Neural progenitor cell (in vitro differentiated cells): ENCODE measurements around the gene TXNRD1. TPM values are rescaled to one million over a fixed set of nuclear protein-coding genes. Genes with fewer than 3 reads are reported as not detected.

Experiments
- DNase-seq: peaks from one replicate; pipeline ENCODE4 v3.0.0-alpha.2; 2016; ENCODE audit warnings: low spot score
- H2AFZ ChIP-seq: fragments of 200-600 bp; sonication (generic); replicated peaks from 2 replicates; pipeline ENCODE4 v1.6.1; 2016; ENCODE audit warnings: antibody characterized with exemption
- H3F3A ChIP-seq: fragments of 200-600 bp; sonication (generic); 2 replicates; pipeline ENCODE4 v1.6.1; 2016; ENCODE audit warnings: antibody characterized with exemption, low read depth
- H3K27ac ChIP-seq: fragments of 200-600 bp; sonication (generic); 2 replicates; pipeline ENCODE4 v1.5.1; 2016; ENCODE audit warnings: mild to moderate bottlenecking
- H3K27me3 ChIP-seq: fragments of 200-600 bp; sonication (generic); 2 replicates; pipeline ENCODE4 v1.6.1; 2016; ENCODE audit warnings: mild to moderate bottlenecking, moderate library complexity
- H3K36me3 ChIP-seq: fragments of 200-600 bp; sonication (generic); 2 replicates; pipeline ENCODE4 v1.5.1; 2016
- H3K4me1 ChIP-seq: fragments of 200-600 bp; sonication (generic); 2 replicates; pipeline ENCODE4 v1.6.1; 2016; ENCODE audit warnings: mixed run types
- H3K4me2 ChIP-seq: fragments of 200-600 bp; sonication (generic); 2 replicates; pipeline ENCODE4 v1.6.1; 2016
- H3K4me3 ChIP-seq: fragments of 200-600 bp; sonication (generic); 2 replicates; pipeline ENCODE4 v1.5.1; 2016
- H3K79me2 ChIP-seq: fragments of 200-600 bp; sonication (generic); 2 replicates; pipeline ENCODE4 v1.6.1; 2016; ENCODE audit warnings: low read depth
- H3K9ac ChIP-seq: fragments of 200-600 bp; sonication (generic); 2 replicates; pipeline ENCODE4 v1.6.1; 2016
- H3K9me3 ChIP-seq: fragments of 200-600 bp; sonication (generic); 2 replicates; pipeline ENCODE4 v1.5.1; 2016; ENCODE audit warnings: low read depth
- H4K20me1 ChIP-seq: fragments of 200-600 bp; sonication (generic); 2 replicates; pipeline ENCODE4 v1.6.1; 2016; ENCODE audit warnings: low read depth
- H3K27ac Mint-ChIP-seq: 3 replicates; pipeline ENCODE4 v1.8.0; 2021; ENCODE audit warnings: mixed read lengths
- H3K27me3 Mint-ChIP-seq: 2 replicates; pipeline ENCODE4 v1.8.0; 2022; ENCODE audit warnings: low read depth, mild to moderate bottlenecking, inconsistent platforms, moderate library complexity, mixed read lengths; ENCODE audit not compliant: insufficient read depth
- H3K36me3 Mint-ChIP-seq: 3 replicates; pipeline ENCODE4 v1.8.0; 2021; ENCODE audit warnings: mixed read lengths
- H3K4me1 Mint-ChIP-seq: 3 replicates; pipeline ENCODE4 v1.8.0; 2021; ENCODE audit warnings: mixed read lengths
- H3K4me3 Mint-ChIP-seq: 3 replicates; pipeline ENCODE4 v1.8.0; 2021; ENCODE audit warnings: mild to moderate bottlenecking, moderate library complexity, mixed read lengths
- H3K9me3 Mint-ChIP-seq: 3 replicates; pipeline ENCODE4 v1.8.0; 2020; ENCODE audit warnings: mixed read lengths
- EZH2 ChIP-seq: fragments of 200-600 bp; sonication (generic); IDR thresholded peaks from 2 replicates; pipeline ENCODE4 v1.6.1; 2017; ENCODE audit warnings: antibody characterized with exemption, mild to moderate bottlenecking, moderate library complexity
- EZH2phosphoT487 ChIP-seq: fragments of 200-600 bp; sonication (generic); IDR thresholded peaks from 2 replicates; pipeline ENCODE4 v1.6.1; 2017; ENCODE audit warnings: antibody characterized with exemption
- total RNA-seq: library from RNA; depleted of rRNA; stranded (reverse); fragments of >200 nt; gene quantifications from 2 replicates; pipeline ENCODE4 v1.2.3, GENCODE V29; 2015; ENCODE audit warnings: low replicate concordance
- TF ChIP-seq, protein P1 (sequence below): fragments of 200-600 bp; sonication (generic); IDR thresholded peaks from 2 replicates; pipeline ENCODE4 v1.5.1; 2017; ENCODE audit warnings: antibody characterized with exemption, mild to moderate bottlenecking

The TXNRD1 gene
- total RNA-seq, 1 donor from 2014 or later, result 99.8 TPM

DNA sequence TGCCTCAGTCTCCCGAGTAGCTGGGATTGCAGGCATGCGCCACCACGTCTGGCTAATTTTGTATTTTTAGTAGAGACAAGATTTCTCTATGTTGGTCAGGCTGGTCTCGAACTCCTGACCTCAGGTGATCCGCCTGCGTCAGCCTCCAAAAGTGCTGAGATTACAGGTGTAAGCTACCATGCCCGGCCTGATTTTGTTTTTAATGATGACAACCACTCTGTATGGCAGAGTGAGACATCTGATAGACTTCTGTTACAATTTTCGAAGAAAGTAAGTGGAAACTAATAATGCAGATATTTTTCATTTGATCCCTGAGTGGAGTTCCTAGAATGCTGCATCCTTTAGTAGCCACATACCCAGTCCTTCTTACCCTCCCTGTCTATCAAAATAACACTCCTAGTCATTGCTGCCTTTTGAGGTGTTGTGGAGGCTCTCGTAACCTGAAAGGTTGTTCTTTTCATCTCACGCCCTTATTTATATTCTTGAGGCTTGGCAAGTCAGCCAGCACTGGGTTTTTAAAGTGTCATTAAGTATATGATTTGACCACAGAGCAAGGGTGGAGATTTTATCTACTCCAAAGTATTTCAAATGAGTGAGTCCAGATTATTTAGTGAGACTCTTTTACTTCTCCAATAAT is 82.0 kb downstream of the TXNRD1 start:
- Histone ChIP-seq H4K20me1 (peaks cover 46% of the 10 kb centered on the region), H3F3A (peaks cover 20% of the 10 kb centered on the region), H3K4me3 (no peak overlapping the region), H3K4me2 (no peak overlapping the region), H3K79me2 (peaks cover 93% of the 10 kb centered on the region), H3K27ac (no peak overlapping the region), H3K36me3 (no peaks in the 10 kb centered on the region), H3K27me3 (no peaks in the 10 kb centered on the region), H3K4me1 (peaks cover 4% of the 10 kb centered on the region), H3K9me3 (no peaks in the 10 kb centered on the region), H2AFZ (no peak overlapping the region), H3K9ac (no peak overlapping the region)
- Mint-ChIP-seq H3K4me3 (no peak overlapping the region), H3K9me3 (peaks cover 5% of the 10 kb centered on the region), H3K27ac (no peak overlapping the region), H3K36me3 (peaks cover 58% of the 10 kb centered on the region), H3K27me3 (no peaks in the 10 kb centered on the region), H3K4me1 (peaks cover 4% of the 10 kb centered on the region)
- TF ChIP-seq EZH2phosphoT487 (no peak), EZH2 (no peak)
- TF ChIP-seq, protein P1, sequence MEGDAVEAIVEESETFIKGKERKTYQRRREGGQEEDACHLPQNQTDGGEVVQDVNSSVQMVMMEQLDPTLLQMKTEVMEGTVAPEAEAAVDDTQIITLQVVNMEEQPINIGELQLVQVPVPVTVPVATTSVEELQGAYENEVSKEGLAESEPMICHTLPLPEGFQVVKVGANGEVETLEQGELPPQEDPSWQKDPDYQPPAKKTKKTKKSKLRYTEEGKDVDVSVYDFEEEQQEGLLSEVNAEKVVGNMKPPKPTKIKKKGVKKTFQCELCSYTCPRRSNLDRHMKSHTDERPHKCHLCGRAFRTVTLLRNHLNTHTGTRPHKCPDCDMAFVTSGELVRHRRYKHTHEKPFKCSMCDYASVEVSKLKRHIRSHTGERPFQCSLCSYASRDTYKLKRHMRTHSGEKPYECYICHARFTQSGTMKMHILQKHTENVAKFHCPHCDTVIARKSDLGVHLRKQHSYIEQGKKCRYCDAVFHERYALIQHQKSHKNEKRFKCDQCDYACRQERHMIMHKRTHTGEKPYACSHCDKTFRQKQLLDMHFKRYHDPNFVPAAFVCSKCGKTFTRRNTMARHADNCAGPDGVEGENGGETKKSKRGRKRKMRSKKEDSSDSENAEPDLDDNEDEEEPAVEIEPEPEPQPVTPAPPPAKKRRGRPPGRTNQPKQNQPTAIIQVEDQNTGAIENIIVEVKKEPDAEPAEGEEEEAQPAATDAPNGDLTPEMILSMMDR, result no peak
- no peak for DNase-seq

- Mint-ChIP-seq H3K27ac (no peak overlapping the region), H3K9me3 (peaks cover 8% of the 10 kb centered on the region), H3K4me3 (no peak overlapping the region), H3K4me1 (no peaks in the 10 kb centered on the region), H3K36me3 (peaks cover 65% of the 10 kb centered on the region), H3K27me3 (no peaks in the 10 kb centered on the region)
- Histone ChIP-seq H3K27ac (no peak overlapping the region), H3K9ac (no peak overlapping the region), H3K79me2 (peaks cover 94% of the 10 kb centered on the region), H2AFZ (no peak overlapping the region), H3K4me2 (no peak overlapping the region), H3K27me3 (no peaks in the 10 kb centered on the region), H3F3A (peaks cover 20% of the 10 kb centered on the region), H4K20me1 (peaks cover 47% of the 10 kb centered on the region), H3K4me1 (no peaks in the 10 kb centered on the region), H3K36me3 (no peaks in the 10 kb centered on the region), H3K9me3 (no peaks in the 10 kb centered on the region), H3K4me3 (no peak overlapping the region)
- DNase-seq, result no peak
- TF ChIP-seq, protein P1, result no peak
- TF ChIP-seq EZH2 (no peak), EZH2phosphoT487 (no peak)
Observed at GRCh38 chr12:104299842-104300481, 84.4 kb downstream of the TXNRD1 start.

GRCh38 chr12:104303538-104304151 is 88.1 kb downstream of the TXNRD1 start, which contains the start of gene EID3:
EID3 (plus strand) TSS chr12:104303739; CDS start chr12:104303935, 196 bp downstream.
- Histone ChIP-seq H3K36me3 (no peaks in the 10 kb centered on the region), H3F3A (peaks cover 20% of the 10 kb centered on the region), H3K27ac (no peak within 1 kb of the TSS), H3K4me3 (peak within 1 kb of the TSS; percentile 33), H2AFZ (peak within 1 kb of the TSS; percentile 47), H3K79me2 (peaks cover 94% of the 10 kb centered on the region), H4K20me1 (peaks cover 47% of the 10 kb centered on the region), H3K27me3 (no peaks in the 10 kb centered on the region), H3K4me2 (peak within 1 kb of the TSS; percentile 67), H3K4me1 (peaks cover 13% of the 10 kb centered on the region), H3K9me3 (no peaks in the 10 kb centered on the region), H3K9ac (no peak within 1 kb of the TSS)
- H3K4me3 Mint-ChIP-seq, result no peak within 1 kb of the TSS
- H3K27ac Mint-ChIP-seq, result no peak within 1 kb of the TSS
- H3K36me3 Mint-ChIP-seq, result peaks cover 55% of the 10 kb centered on the region
- peak; percentile 84 for DNase-seq
- peaks cover 5% of the 10 kb centered on the region for H3K4me1 Mint-ChIP-seq
- H3K27me3 Mint-ChIP-seq, result no peaks in the 10 kb centered on the region
- TF ChIP-seq EZH2phosphoT487 (no peak), EZH2 (no peak)
- TF ChIP-seq, protein P1, result no peak
- peaks cover 8% of the 10 kb centered on the region for H3K9me3 Mint-ChIP-seq
